Body of pancreas (tissue), 4 donors: ENCODE results near the gene CAPN8. TPM values are rescaled to one million over a fixed set of nuclear protein-coding genes. Genes with fewer than 3 reads are reported as not detected.

Experiments used
- ATAC-seq: fragments of 150-250 bp; one replicate; pipeline ENCODE4 v1.9.1; 2016
- DNase-seq, 4 donors: peaks; one replicate each; pipeline ENCODE4 v3.0.0-alpha.2; 2019
- H3K27ac ChIP-seq, 4 donors: fragments of 200-600 bp; sonication (generic); 1 replicate in 3 of 4; 2 replicates in 1 of 4; pipeline versions ENCODE4 v1.5.1 to v1.6.1; 2016 to 2019; ENCODE audit warnings: mild to moderate bottlenecking in 1 of 4, mixed read lengths in 1 of 4, moderate library complexity in 1 of 4
- H3K27me3 ChIP-seq, 2 donors: fragments of 200-600 bp; sonication (generic); one replicate each; pipeline ENCODE4 v1.6.0; 2016; ENCODE audit warnings: mild to moderate bottlenecking in 1 of 2
- H3K36me3 ChIP-seq, 2 donors: fragments of 200-600 bp; sonication (generic); replicated peaks in 1 of 2; 2 replicates each; pipeline ENCODE4 v1.5.1; 2016; ENCODE audit warnings: low read depth in 2 of 2; ENCODE audit not compliant: insufficient read depth in 1 of 2
- H3K4me1 ChIP-seq: fragments of 200-600 bp; sonication (generic); one replicate; pipeline ENCODE4 v1.6.0; 2016
- H3K4me3 ChIP-seq, 2 donors: fragments of 200-600 bp; sonication (generic); 1 replicate in 1 of 2; 2 replicates in 1 of 2; pipeline ENCODE4 v1.5.1; 2016 to 2019
- H3K9me3 ChIP-seq, 3 donors: fragments of 200-600 bp; sonication (generic); 1 replicate in 2 of 3; 2 replicates in 1 of 3; pipeline ENCODE4 v1.5.1; 2016
- POLR2A ChIP-seq, 3 donors: fragments of 450-650 bp; IDR thresholded peaks; one replicate each; pipeline ENCODE4 v1.6.1; 2016; ENCODE audit warnings: antibody characterized with exemption in 3 of 3, mild to moderate bottlenecking in 2 of 3
- WGBS, 2 donors: methylation state at CpG; one replicate each; pipeline ENCODE4 v1.1.5; 2017; 5-methylcytosine and 5-hydroxymethylcytosine counted together
- intact Hi-C: fragments of 100-400 bp; cut with DNase I; formaldehyde crosslinking; loops from one replicate; pipeline ENCODE4 v1.15.1; 2023
- total RNA-seq, 2 donors: library from RNA; depleted of rRNA; stranded (reverse); fragments of >200 nt; gene quantifications; one replicate each; pipeline ENCODE4 v1.1.0, GENCODE V29; 2016
- TF ChIP-seq, protein P1 (sequence below), 7 experiments: fragments of 450-650 bp in 4 of 7; fragments of 200-600 bp in 3 of 7; sonication (generic) in 3 of 7; IDR thresholded peaks; one replicate each; pipeline ENCODE4 v1.5.1; 2016 to 2019; ENCODE audit warnings: antibody characterized with exemption in 7 of 7

Gene CAPN8
- total RNA-seq, 2 donors from 2014 or later, result 43.1 TPM; not detected in 1

DNA sequence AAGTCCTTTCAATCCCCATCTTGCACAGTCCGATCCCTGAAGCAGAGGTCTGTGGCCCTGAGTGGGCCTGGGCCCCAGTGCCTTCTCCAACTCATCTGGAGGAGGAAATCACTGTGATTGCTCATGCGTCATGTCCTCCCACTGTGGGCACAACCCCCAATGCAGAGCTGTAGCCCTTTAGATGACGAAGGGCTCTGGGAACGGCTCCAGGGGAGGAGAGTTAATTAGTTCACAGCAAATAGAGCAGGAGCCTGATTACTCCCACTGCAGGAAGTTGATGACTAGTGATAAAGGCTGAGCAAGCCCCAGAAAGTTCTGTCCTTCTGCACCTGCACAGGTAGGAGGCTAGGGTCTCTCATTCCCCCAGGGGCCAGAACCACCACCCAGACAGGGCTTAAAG, 160.8 kb downstream of the CAPN8 start:
- WGBS, 2 donors, result 71 to 78% methylated on average over 4 of the region's 4 CpGs
- intact Hi-C loops, result no loop called here
- ATAC-seq (peak; percentile 50), DNase-seq (peak; percentile 14 to 58 (median 38))
- TF ChIP-seq, protein P1, sequence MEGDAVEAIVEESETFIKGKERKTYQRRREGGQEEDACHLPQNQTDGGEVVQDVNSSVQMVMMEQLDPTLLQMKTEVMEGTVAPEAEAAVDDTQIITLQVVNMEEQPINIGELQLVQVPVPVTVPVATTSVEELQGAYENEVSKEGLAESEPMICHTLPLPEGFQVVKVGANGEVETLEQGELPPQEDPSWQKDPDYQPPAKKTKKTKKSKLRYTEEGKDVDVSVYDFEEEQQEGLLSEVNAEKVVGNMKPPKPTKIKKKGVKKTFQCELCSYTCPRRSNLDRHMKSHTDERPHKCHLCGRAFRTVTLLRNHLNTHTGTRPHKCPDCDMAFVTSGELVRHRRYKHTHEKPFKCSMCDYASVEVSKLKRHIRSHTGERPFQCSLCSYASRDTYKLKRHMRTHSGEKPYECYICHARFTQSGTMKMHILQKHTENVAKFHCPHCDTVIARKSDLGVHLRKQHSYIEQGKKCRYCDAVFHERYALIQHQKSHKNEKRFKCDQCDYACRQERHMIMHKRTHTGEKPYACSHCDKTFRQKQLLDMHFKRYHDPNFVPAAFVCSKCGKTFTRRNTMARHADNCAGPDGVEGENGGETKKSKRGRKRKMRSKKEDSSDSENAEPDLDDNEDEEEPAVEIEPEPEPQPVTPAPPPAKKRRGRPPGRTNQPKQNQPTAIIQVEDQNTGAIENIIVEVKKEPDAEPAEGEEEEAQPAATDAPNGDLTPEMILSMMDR (IDR thresholded peaks at IDR 0.05), result no peak
- no peak for TF ChIP-seq POLR2A (IDR thresholded peaks at IDR 0.05)
- no peaks in the 10 kb centered on the region for H3K36me3 ChIP-seq
- H3K27me3 ChIP-seq, result no peaks in the 10 kb centered on the region
- no peak overlapping the region for H3K27ac ChIP-seq
- H3K4me3 ChIP-seq, result no peak overlapping the region
- H3K9me3 ChIP-seq, result no peaks in the 10 kb centered on the region
- H3K4me1 ChIP-seq, result no peaks in the 10 kb centered on the region

DNA sequence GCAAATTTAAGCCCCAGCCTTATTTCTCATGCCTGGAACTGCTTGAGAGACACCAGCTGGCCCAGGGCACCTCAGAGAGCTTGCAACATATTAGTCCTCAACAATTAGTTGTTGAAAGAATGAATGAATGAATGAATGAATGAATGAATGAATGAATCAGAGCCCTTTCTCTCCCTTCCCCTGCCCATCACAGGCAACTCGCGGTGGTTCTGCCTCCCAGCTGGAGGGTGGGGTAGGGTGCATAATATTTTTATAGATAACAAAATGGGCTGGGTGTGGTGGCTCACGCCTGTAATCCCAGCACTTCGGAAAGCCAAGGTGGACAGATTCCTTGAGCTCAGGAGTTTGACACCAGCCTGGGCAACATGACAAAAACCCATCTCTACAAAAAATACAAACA, 162.2 kb downstream of the CAPN8 start:
- WGBS, 2 donors, result 79 to 83% methylated on average over 4 of the region's 4 CpGs
- no peak for ATAC-seq
- Histone ChIP-seq H3K9me3 (no peaks in the 10 kb centered on the region), H3K4me3 (no peak overlapping the region), H3K27me3 (no peaks in the 10 kb centered on the region), H3K36me3 (no peaks in the 10 kb centered on the region), H3K4me1 (no peaks in the 10 kb centered on the region), H3K27ac (no peak overlapping the region)
- TF ChIP-seq, protein P1 (IDR thresholded peaks at IDR 0.05), result no peak
- no peak for TF ChIP-seq POLR2A (IDR thresholded peaks at IDR 0.05)
- no peak for DNase-seq
- intact Hi-C loops, result no loop called here

DNA sequence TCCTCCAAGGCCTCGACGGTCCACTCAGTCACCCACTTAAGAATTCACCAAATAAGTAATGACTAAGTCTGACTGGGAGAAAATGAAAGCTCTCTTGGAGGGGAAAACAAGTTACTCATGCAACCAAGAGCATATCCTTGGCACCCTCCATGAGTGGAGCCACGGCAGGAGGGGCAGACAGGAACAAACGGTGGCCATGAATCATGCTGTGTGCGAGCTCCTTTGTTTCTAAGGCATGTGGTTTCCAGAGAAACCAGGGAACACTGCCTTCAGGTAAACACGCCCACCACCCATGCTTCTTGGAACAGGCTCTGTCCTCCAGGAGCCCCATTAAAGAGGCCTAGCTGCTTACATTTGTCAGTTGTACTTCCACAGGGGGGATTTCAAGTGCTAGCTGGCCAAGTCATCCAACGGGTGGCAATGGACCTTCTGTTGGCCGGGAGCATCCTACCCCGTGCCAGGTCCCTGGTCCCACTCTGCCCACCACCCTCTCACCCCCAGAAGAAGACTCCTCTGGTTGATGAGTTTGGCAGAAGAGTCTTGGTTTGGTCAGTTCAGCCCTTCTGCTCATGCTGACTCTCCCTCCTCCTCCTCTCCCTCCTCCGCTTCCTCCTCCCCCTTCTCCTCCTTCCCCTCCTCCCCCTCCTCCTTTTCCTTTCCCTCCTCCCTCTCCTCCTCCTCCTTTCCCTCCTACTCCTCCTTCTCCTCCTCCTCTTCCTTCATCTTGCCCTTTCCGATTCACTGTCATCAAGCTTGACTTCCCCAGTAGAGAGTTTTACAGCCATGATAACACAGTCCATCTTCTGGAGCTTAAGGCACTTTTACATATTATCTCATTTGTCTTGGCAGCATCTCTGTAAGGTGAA, 164.7 kb downstream of the CAPN8 start:
- no peaks in the 10 kb centered on the region for H3K4me1 ChIP-seq
- no peak for TF ChIP-seq POLR2A (IDR thresholded peaks at IDR 0.05)
- TF ChIP-seq, protein P1 (IDR thresholded peaks at IDR 0.05), result no peak
- 75 to 76% methylated on average over 6 to 11 of the region's 11 CpGs for WGBS, 2 donors
- ATAC-seq, result no peak
- DNase-seq, result peak in 1 of 4 donors; percentile 13
- no peaks in the 10 kb centered on the region for H3K27me3 ChIP-seq
- H3K4me3 ChIP-seq, result no peak overlapping the region
- no peaks in the 10 kb centered on the region for H3K9me3 ChIP-seq
- intact Hi-C loops, result no loop called here
- H3K27ac ChIP-seq, result no peak overlapping the region
- H3K36me3 ChIP-seq, result no peaks in the 10 kb centered on the region

DNA sequence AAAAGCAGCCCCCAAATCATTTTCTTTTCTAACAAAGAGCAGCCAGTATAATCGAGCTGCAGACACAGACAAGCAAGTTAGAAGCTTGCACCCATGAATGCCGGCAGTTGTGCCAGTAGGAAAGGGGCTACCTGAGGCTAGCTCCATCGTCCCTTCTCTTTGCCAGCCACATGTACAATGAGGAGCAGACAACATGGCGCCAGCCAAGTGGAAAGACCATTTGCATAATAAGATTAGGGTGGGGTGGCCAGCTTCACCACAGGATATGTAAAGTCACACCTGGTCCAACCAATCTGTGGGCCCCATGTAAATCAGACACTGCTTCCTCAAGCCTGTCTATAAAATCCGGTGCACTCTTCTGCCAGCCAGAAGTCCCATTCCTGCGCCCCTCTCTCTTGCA, 168.6 kb downstream of the CAPN8 start:
- Histone ChIP-seq H3K4me3 (no peak overlapping the region), H3K27me3 (no peaks in the 10 kb centered on the region), H3K27ac (no peak overlapping the region), H3K9me3 (no peaks in the 10 kb centered on the region), H3K36me3 (no peaks in the 10 kb centered on the region), H3K4me1 (no peaks in the 10 kb centered on the region)
- WGBS, 2 donors, result 80 to 92% methylated on average over 6 of the region's 6 CpGs
- ATAC-seq (no peak), DNase-seq (no peak)
- intact Hi-C loops, result no loop called here
- no peak for TF ChIP-seq POLR2A (IDR thresholded peaks at IDR 0.05)
- TF ChIP-seq, protein P1 (IDR thresholded peaks at IDR 0.05), result no peak
